Neural cell (in vitro differentiated cells): ENCODE results near the gene CEP89. TPM values are rescaled to one million over a fixed set of nuclear protein-coding genes. Genes with fewer than 3 reads are reported as not detected.
"Not testable (repeated sequence)": the region's sequence is repeated elsewhere in the genome, so short reads cannot be mapped to it uniquely, and the experiment has no call there.

Experiments
- H2AFZ ChIP-seq: fragments of 200-600, 300-800 bp; sonication (generic), shearing (Covaris generic); 2 replicates; pipeline ENCODE4 v1.6.0; 2014; ENCODE audit warnings: low read depth, mild to moderate bottlenecking, antibody characterized with exemption, low read length, moderate library complexity
- H3F3A ChIP-seq: fragments of 200-600 bp; shearing (Covaris generic); 2 replicates; pipeline ENCODE4 v1.6.1; 2016; ENCODE audit warnings: mild to moderate bottlenecking, moderate library complexity, mixed read lengths, antibody characterized with exemption, low read length; ENCODE audit not compliant: insufficient read depth, poor library complexity, severe bottlenecking
- H3K27ac ChIP-seq: fragments of 200-600, 300-800 bp; sonication (generic), shearing (Covaris generic); 2 replicates; pipeline ENCODE4 v1.5.1; 2014; ENCODE audit warnings: mild to moderate bottlenecking, low read length, moderate library complexity
- H3K27me3 ChIP-seq: fragments of 300-800, 200-600 bp; sonication (generic), shearing (Covaris generic); 2 replicates; pipeline ENCODE4 v1.6.0; 2014; ENCODE audit warnings: mild to moderate bottlenecking, low read depth, low read length, moderate library complexity; ENCODE audit not compliant: insufficient read depth
- H3K36me3 ChIP-seq: fragments of 300-800, 200-600 bp; sonication (generic), shearing (Covaris generic); 2 replicates; pipeline ENCODE4 v1.5.1; 2014; ENCODE audit warnings: mild to moderate bottlenecking, antibody characterized with exemption, low read length, moderate library complexity; ENCODE audit not compliant: insufficient read depth
- H3K4me2 ChIP-seq: fragments of 300-800, 200-600 bp; sonication (generic), shearing (Covaris generic); 2 replicates; pipeline ENCODE4 v1.6.0; 2014; ENCODE audit warnings: mild to moderate bottlenecking, low read length
- H3K4me3 ChIP-seq: fragments of 300-800, 200-600 bp; sonication (generic), shearing (Covaris generic); 2 replicates; pipeline ENCODE4 v1.5.1; 2014; ENCODE audit warnings: mild to moderate bottlenecking, low read length, moderate library complexity
- H3K79me2 ChIP-seq: fragments of 200-600 bp; shearing (Covaris generic); replicated peaks from 2 replicates; pipeline ENCODE4 v1.6.0; 2014; ENCODE audit warnings: mild to moderate bottlenecking, low read length, moderate library complexity; ENCODE audit not compliant: insufficient read depth
- H3K9ac ChIP-seq: fragments of 300-800, 200-600 bp; sonication (generic), shearing (Covaris generic); 2 replicates; pipeline ENCODE4 v1.6.1; 2016; ENCODE audit warnings: mild to moderate bottlenecking, low read length, mixed read lengths
- H3K9me2 ChIP-seq: fragments of 200-600 bp; shearing (Covaris generic); 2 replicates; pipeline ENCODE4 v1.6.1; 2016; ENCODE audit warnings: mild to moderate bottlenecking, low read length, mixed read lengths; ENCODE audit not compliant: insufficient read depth
- H3K9me3 ChIP-seq: fragments of 200-600, 300-800 bp; sonication (generic), shearing (Covaris generic); 2 replicates; pipeline ENCODE4 v1.6.1; 2016; ENCODE audit warnings: mild to moderate bottlenecking, mixed run types, low read length, moderate library complexity, mixed read lengths
- H4K20me1 ChIP-seq: fragments of 200-600 bp; shearing (Covaris generic); 2 replicates; pipeline ENCODE4 v1.6.1; 2016; ENCODE audit warnings: mild to moderate bottlenecking, mixed run types; ENCODE audit not compliant: insufficient read depth
- CTCF ChIP-seq: fragments of 450-650 bp; IDR thresholded peaks from 2 replicates; pipeline ENCODE4 v1.5.1; 2014; ENCODE audit warnings: antibody characterized with exemption, mild to moderate bottlenecking, moderate library complexity; ENCODE audit not compliant: poor library complexity, severe bottlenecking
- EP300 ChIP-seq: fragments of 450-650 bp; conservative IDR thresholded peaks from 2 replicates; pipeline ENCODE4 v1.6.1; 2014; ENCODE audit warnings: antibody characterized with exemption, mild to moderate bottlenecking, moderate library complexity; ENCODE audit not compliant: poor library complexity, severe bottlenecking
- EZH2 ChIP-seq: fragments of 200-600, 300-800 bp; shearing (Covaris generic), sonication (generic); IDR thresholded peaks from 2 replicates; pipeline ENCODE4 v1.6.1; 2014; ENCODE audit warnings: antibody characterized with exemption, low read length, borderline replicate concordance, mild to moderate bottlenecking; ENCODE audit not compliant: insufficient read depth, poor library complexity, severe bottlenecking
- MXI1 ChIP-seq: fragments of 450-650 bp; conservative IDR thresholded peaks from 2 replicates; pipeline ENCODE4 v1.6.1; 2014; ENCODE audit warnings: antibody characterized with exemption, mild to moderate bottlenecking; ENCODE audit not compliant: poor library complexity, severe bottlenecking
- POLR2AphosphoS5 ChIP-seq: IDR thresholded peaks from 2 replicates; pipeline ENCODE4 v1.6.1; 2012
- RAD21 ChIP-seq: fragments of 450-650 bp; conservative IDR thresholded peaks from 2 replicates; pipeline ENCODE4 v1.6.1; 2014; ENCODE audit warnings: antibody characterized with exemption, mild to moderate bottlenecking, moderate library complexity
- SMC3 ChIP-seq: fragments of 450-650 bp; conservative IDR thresholded peaks from 2 replicates; pipeline ENCODE4 v1.6.1; 2014; ENCODE audit warnings: antibody characterized with exemption, mild to moderate bottlenecking, moderate library complexity; ENCODE audit not compliant: poor library complexity
- TAF1 ChIP-seq: IDR thresholded peaks from 2 replicates; pipeline ENCODE4 v1.6.1; 2012; ENCODE audit warnings: low read depth
- polyA plus RNA-seq: library from polyadenylated mRNA; depleted of rRNA; stranded (reverse); fragments of >200 nt; gene quantifications from 2 replicates; pipeline ENCODE4 v1.2.3, GENCODE V29; 2014
- TF ChIP-seq, protein P1 (sequence below): IDR thresholded peaks from 2 replicates; pipeline ENCODE4 v1.6.1; 2012; ENCODE audit warnings: borderline replicate concordance

CEP89 gene
- polyA plus RNA-seq, 1 donor from 2014 or later, result 24.1 TPM

- Histone ChIP-seq H3K9me3 (no peaks in the 10 kb centered on the region), H3K36me3 (no peaks in the 10 kb centered on the region), H3K4me3 (no peak overlapping the region), H3F3A (no peaks in the 10 kb centered on the region), H2AFZ (no peak overlapping the region), H3K9ac (no peak overlapping the region), H3K79me2 (no peaks in the 10 kb centered on the region), H3K27me3 (no peaks in the 10 kb centered on the region), H3K27ac (no peak overlapping the region), H4K20me1 (no peaks in the 10 kb centered on the region), H3K4me2 (no peak overlapping the region), H3K9me2 (no peaks in the 10 kb centered on the region)
- TF ChIP-seq POLR2AphosphoS5, result no peak
- no peak for TF ChIP-seq MXI1
- TF ChIP-seq EZH2, result no peak
- TF ChIP-seq EP300, result no peak
- no peak for TF ChIP-seq RAD21
- TF ChIP-seq, protein P1, sequence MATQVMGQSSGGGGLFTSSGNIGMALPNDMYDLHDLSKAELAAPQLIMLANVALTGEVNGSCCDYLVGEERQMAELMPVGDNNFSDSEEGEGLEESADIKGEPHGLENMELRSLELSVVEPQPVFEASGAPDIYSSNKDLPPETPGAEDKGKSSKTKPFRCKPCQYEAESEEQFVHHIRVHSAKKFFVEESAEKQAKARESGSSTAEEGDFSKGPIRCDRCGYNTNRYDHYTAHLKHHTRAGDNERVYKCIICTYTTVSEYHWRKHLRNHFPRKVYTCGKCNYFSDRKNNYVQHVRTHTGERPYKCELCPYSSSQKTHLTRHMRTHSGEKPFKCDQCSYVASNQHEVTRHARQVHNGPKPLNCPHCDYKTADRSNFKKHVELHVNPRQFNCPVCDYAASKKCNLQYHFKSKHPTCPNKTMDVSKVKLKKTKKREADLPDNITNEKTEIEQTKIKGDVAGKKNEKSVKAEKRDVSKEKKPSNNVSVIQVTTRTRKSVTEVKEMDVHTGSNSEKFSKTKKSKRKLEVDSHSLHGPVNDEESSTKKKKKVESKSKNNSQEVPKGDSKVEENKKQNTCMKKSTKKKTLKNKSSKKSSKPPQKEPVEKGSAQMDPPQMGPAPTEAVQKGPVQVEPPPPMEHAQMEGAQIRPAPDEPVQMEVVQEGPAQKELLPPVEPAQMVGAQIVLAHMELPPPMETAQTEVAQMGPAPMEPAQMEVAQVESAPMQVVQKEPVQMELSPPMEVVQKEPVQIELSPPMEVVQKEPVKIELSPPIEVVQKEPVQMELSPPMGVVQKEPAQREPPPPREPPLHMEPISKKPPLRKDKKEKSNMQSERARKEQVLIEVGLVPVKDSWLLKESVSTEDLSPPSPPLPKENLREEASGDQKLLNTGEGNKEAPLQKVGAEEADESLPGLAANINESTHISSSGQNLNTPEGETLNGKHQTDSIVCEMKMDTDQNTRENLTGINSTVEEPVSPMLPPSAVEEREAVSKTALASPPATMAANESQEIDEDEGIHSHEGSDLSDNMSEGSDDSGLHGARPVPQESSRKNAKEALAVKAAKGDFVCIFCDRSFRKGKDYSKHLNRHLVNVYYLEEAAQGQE, result no peak
- TF ChIP-seq CTCF, result no peak
- TF ChIP-seq SMC3, result no peak
- no peak for TF ChIP-seq TAF1
Observed at GRCh38 chr19:32998722-32999121, 27.0 kb upstream of the CEP89 start.

DNA sequence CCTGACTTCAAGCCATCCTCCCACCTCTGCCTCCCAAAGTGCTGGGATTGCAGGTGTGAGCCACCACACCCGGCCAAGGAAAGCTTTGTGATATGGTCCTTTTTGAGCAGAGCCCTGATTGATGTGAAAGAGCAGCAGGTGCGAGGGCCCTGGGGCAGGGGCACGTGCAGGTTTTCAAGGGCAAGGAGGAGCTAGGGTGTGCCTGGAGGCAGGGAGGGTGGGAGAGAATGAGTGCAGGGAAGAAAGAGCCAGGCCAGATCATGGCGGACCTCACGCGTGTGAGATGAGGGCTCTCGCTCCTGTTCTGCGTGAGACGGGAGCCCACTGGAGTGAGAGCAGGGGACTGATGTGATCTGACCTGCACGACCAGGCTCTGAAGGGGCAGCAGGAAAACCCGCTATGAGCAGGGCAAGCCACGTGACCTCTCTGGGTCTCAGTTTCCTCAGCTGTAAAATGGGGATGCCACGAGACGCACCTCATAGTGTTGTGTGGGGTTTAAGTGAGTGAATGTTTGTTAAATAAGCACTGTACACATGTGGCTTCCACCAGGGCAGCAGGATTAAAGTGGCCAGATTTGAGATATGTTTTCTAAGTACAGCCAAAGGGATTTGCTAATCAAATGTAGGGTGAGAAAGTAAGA lies 26.1 kb upstream of the CEP89 start:
- H3F3A ChIP-seq, result no peaks in the 10 kb centered on the region
- TF ChIP-seq EP300 (no peak), POLR2AphosphoS5 (no peak), MXI1 (no peak), EZH2 (no peak), RAD21 (no peak), CTCF (no peak), TAF1 (no peak), SMC3 (no peak)
- TF ChIP-seq, protein P1, result no peak
- no peaks in the 10 kb centered on the region for H3K36me3 ChIP-seq
- no peak overlapping the region for H3K4me3 ChIP-seq
- no peaks in the 10 kb centered on the region for H3K27me3 ChIP-seq
- no peak overlapping the region for H3K27ac ChIP-seq
- H3K4me2 ChIP-seq, result no peak overlapping the region
- no peak overlapping the region for H2AFZ ChIP-seq
- no peaks in the 10 kb centered on the region for H4K20me1 ChIP-seq
- H3K9me2 ChIP-seq, result no peaks in the 10 kb centered on the region
- no peaks in the 10 kb centered on the region for H3K9me3 ChIP-seq
- no peak overlapping the region for H3K9ac ChIP-seq
- H3K79me2 ChIP-seq, result no peaks in the 10 kb centered on the region

DNA sequence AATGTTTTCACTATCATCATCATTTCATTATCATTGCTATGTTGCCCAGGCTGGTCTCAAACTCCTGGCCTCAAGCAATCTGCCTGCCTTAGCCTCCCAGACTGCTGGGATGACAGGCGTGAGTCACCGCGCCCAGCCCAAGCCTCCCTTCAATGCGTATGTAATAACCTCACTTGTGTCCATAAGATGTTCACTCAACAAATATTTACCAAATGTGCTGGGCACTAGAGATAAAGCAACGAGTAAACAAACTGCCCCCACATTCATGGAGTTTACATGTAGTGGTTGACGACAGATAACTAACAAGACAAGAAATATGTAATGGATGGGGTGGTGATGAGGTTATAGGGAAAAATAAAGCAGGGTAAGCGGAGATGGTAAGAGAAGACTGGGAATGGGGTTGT lies 25.3 kb upstream of the CEP89 start:
- H4K20me1 ChIP-seq, H3K9me3 ChIP-seq, H3K27me3 ChIP-seq, H2AFZ ChIP-seq, H3K36me3 ChIP-seq, H3K9me2 ChIP-seq, H3K79me2 ChIP-seq, H3K9ac ChIP-seq, H3K27ac ChIP-seq, H3K4me2 ChIP-seq, H3K4me3 ChIP-seq, H3F3A ChIP-seq: not testable (repeated sequence)
